HG03095 (cell line): ENCODE data around the gene CSF3R.
"Not testable (repeated sequence)": the region's sequence is repeated elsewhere in the genome, so short reads cannot be mapped to it uniquely, and the experiment has no call there.

Source experiments
- ATAC-seq: cut with Tn5 transposase; IDR thresholded peaks from one replicate; pipeline ENCODE4 v1.9.1; 2021; ENCODE audit warnings: moderate library complexity; ENCODE audit not compliant: unreplicated experiment

The CSF3R gene

GRCh38 chr1:36484099-36484498, 1.4 kb upstream of the CSF3R start:
- no peak for ATAC-seq

- ATAC-seq = no peak
Observed at GRCh38 chr1:36481771-36482723, 666 bp downstream of the CSF3R start.

GRCh38 chr1:36481091-36481490, 1.6 kb downstream of the CSF3R start:
- no peak for ATAC-seq

GRCh38 chr1:36480161-36480560, 2.6 kb downstream of the CSF3R start:
- ATAC-seq = no peak

GRCh38 chr1:36479505-36480051, 3.1 kb downstream of the CSF3R start:
- no peak for ATAC-seq

- ATAC-seq = not testable (repeated sequence)
Observed at GRCh38 chr1:36477615-36478014, 5.1 kb downstream of the CSF3R start.

GRCh38 chr1:36476945-36477344, 5.8 kb downstream of the CSF3R start:
- no peak for ATAC-seq

GRCh38 chr1:36475910-36476604, 6.7 kb downstream of the CSF3R start:
- ATAC-seq = no peak

GRCh38 chr1:36475341-36475740, 7.4 kb downstream of the CSF3R start:
- no peak for ATAC-seq

GRCh38 chr1:36472656-36473055, 10.1 kb downstream of the CSF3R start:
- ATAC-seq = no peak

GRCh38 chr1:36471830-36472641, 10.7 kb downstream of the CSF3R start:
- no peak for ATAC-seq

GRCh38 chr1:36469163-36469562, 13.6 kb downstream of the CSF3R start:
- no peak for ATAC-seq

GRCh38 chr1:36467700-36468455, 14.8 kb downstream of the CSF3R start:
- no peak for ATAC-seq

- ATAC-seq = no peak
Observed at GRCh38 chr1:36467027-36467410, 15.7 kb downstream of the CSF3R start.

GRCh38 chr1:36466370-36467026, 16.2 kb downstream of the CSF3R start:
- no peak for ATAC-seq

GRCh38 chr1:36465731-36466369, 16.9 kb downstream of the CSF3R start:
- ATAC-seq = no peak

- peak; percentile 27 for ATAC-seq
Observed at GRCh38 chr1:36464605-36465393, 17.9 kb downstream of the CSF3R start.

- ATAC-seq = peak; percentile 89
Observed at GRCh38 chr1:36463803-36464604, 18.7 kb downstream of the CSF3R start, which contains the start of gene MRPS15. TSS of gene MRPS15 (minus strand) at chr1:36464384. CDS start at chr1:36464275, 109 bp downstream.
